PC-9 (cell line): ENCODE results near the gene SMIM22. TPM values are rescaled to one million over a fixed set of nuclear protein-coding genes. Genes with fewer than 3 reads are reported as not detected.

Experiments used
- BruUV-seq: library from RNA; stranded (reverse); fragments of 400-500 nt; replicated peaks from 2 replicates; lab custom pipeline; 2021; lab: Mats Ljungman, UMichigan
- CTCF ChIA-PET: fragments of 300-600 bp; sonication (Branson Sonifier 250); formaldehyde crosslinking; loops from one replicate; lab custom pipeline; 2022; ENCODE audit warnings: antibody characterized with exemption; lab: Charles Lee
- POLR2A ChIA-PET: fragments of 300-600 bp; sonication (Branson Sonifier 250); formaldehyde crosslinking; loops from one replicate; lab custom pipeline; 2022; ENCODE audit warnings: antibody characterized with exemption; ENCODE audit not compliant: unreplicated experiment; lab: Charles Lee
- DNase-seq, 2 experiments: peaks; one replicate each; pipeline versions ENCODE4 v3.0.0 to v3.0.0-alpha.2; 2015 to 2022; ENCODE audit warnings: mixed read lengths in 1 of 2
- H2AFZ ChIP-seq: fragments of 200-600 bp; sonication (generic); 2 replicates; pipeline ENCODE4 v1.8.1; 2017; ENCODE audit warnings: antibody characterized with exemption
- H3F3A ChIP-seq: fragments of 200-600 bp; sonication (generic); 2 replicates; pipeline ENCODE4 v1.8.1; 2017; ENCODE audit warnings: antibody characterized with exemption, mild to moderate bottlenecking, low read depth; ENCODE audit not compliant: insufficient read depth
- H3K27ac ChIP-seq: fragments of 200-600 bp; sonication (generic); 2 replicates; pipeline ENCODE4 v1.6.1; 2016; ENCODE audit warnings: mixed run types
- H3K27me3 ChIP-seq: fragments of 200-600 bp; sonication (generic); 2 replicates; pipeline ENCODE4 v1.6.1; 2016; ENCODE audit warnings: low read depth, mixed run types; ENCODE audit not compliant: insufficient read depth
- H3K36me3 ChIP-seq: fragments of 200-600 bp; sonication (generic); 2 replicates; pipeline ENCODE4 v1.6.1; 2016; ENCODE audit warnings: low read depth, mixed run types
- H3K4me1 ChIP-seq: fragments of 200-600 bp; sonication (generic); replicated peaks from 2 replicates; pipeline ENCODE4 v1.6.1; 2016; ENCODE audit warnings: mixed run types; ENCODE audit not compliant: insufficient read depth
- H3K4me2 ChIP-seq: fragments of 200-600 bp; sonication (generic); 2 replicates; pipeline ENCODE4 v1.6.1; 2017; ENCODE audit warnings: mixed run types
- H3K4me3 ChIP-seq: fragments of 200-600 bp; sonication (generic); 2 replicates; pipeline ENCODE4 v1.6.1; 2016; ENCODE audit warnings: mixed run types
- H3K79me2 ChIP-seq: fragments of 200-600 bp; sonication (generic); 2 replicates; pipeline ENCODE4 v1.6.1; 2017; ENCODE audit warnings: low read depth, mixed run types
- H3K9me2 ChIP-seq: fragments of 200-600 bp; sonication (generic); 2 replicates; pipeline ENCODE4 v1.8.1; 2017; ENCODE audit warnings: mild to moderate bottlenecking; ENCODE audit not compliant: insufficient read depth
- H3K9me3 ChIP-seq: fragments of 200-600 bp; sonication (generic); 2 replicates; pipeline ENCODE4 v1.8.1; 2016; ENCODE audit warnings: low read depth; ENCODE audit not compliant: insufficient read depth
- H4K20me1 ChIP-seq: fragments of 200-600 bp; sonication (generic); 2 replicates; pipeline ENCODE4 v1.8.1; 2017; ENCODE audit not compliant: insufficient read depth
- EZH2 ChIP-seq: fragments of 200-600 bp; sonication (generic); IDR thresholded peaks from 2 replicates; pipeline ENCODE4 v1.8.0; 2017; ENCODE audit warnings: antibody characterized with exemption, low read depth
- intact Hi-C: fragments of 100-400 bp; cut with micrococcal nuclease; formaldehyde crosslinking; loops from one replicate; pipeline ENCODE4 v1.10.0; 2022; ENCODE audit not compliant: unreplicated experiment
- total RNA-seq: library from RNA; stranded (reverse); gene quantifications from 2 replicates; pipeline ENCODE4 v1.2.3, GENCODE V29; 2021
- TF ChIP-seq, protein P1 (sequence below): fragments of 200-600 bp; sonication (generic); conservative IDR thresholded peaks from 2 replicates; pipeline ENCODE4 v1.6.1; 2017; ENCODE audit warnings: mixed run types, antibody characterized with exemption, mild to moderate bottlenecking, moderate library complexity

Gene SMIM22
- total RNA-seq, 1 experiment from 2014 or later: 134 TPM

DNA sequence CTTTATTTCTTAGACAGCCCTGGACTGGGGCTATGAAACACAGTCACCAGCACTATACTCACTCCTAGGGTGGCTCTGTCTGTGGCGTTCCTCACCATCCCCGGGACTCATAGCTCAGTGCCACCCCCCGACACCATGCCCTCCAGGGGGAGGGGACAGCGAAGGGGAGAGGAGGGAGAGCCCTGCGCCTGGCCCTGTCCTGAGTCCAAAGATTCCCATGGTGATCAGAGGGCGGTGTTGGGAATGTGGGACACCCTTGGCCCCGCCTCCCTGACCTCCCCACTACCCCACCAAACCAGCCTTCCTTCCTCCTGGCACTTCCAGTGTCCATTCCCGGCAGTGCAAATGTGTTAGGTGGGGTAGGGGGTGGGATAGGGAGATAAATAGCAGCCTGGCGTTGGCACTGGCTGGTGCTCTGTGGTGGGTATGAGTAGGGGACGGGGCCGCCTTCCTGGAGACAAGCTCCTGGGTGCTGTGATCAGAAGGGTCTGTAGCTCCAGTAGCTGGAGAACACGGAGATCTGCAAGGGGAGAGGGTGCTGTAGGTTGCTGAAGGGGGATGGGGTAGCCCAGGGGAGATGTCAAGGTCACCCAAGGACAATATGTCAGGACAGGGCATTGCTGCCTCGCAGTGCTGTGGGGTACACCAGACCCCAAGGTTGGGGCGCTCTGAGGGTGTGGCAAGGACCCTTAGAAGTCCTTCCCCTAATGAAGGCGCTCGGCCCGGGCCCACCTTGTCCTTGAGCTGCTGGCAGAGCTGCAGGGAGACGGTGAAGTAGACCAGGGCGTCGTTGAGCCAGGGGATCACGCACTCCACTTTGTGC, 2.0 kb downstream of the SMIM22 start:
- Histone ChIP-seq H2AFZ (no peak overlapping the region), H3K4me3 (no peak overlapping the region; the same call in 1 of the 2 replicates), H3K79me2 (peaks cover 25% of the 10 kb centered on the region), H3F3A (peaks cover 23% of the 10 kb centered on the region), H3K27ac (no peak overlapping the region), H3K9me2 (no peaks in the 10 kb centered on the region), H3K27me3 (no peaks in the 10 kb centered on the region), H3K4me2 (peak overlapping the region; percentile 96; the same call in 1 of the 2 replicates), H3K9me3 (no peaks in the 10 kb centered on the region), H3K36me3 (no peaks in the 10 kb centered on the region; the same call in 1 of the 2 replicates), H4K20me1 (no peaks in the 10 kb centered on the region), H3K4me1 (peaks cover 27% of the 10 kb centered on the region)
- DNase-seq: no peak
- TF ChIP-seq EZH2: no peak
- TF ChIP-seq, protein P1, sequence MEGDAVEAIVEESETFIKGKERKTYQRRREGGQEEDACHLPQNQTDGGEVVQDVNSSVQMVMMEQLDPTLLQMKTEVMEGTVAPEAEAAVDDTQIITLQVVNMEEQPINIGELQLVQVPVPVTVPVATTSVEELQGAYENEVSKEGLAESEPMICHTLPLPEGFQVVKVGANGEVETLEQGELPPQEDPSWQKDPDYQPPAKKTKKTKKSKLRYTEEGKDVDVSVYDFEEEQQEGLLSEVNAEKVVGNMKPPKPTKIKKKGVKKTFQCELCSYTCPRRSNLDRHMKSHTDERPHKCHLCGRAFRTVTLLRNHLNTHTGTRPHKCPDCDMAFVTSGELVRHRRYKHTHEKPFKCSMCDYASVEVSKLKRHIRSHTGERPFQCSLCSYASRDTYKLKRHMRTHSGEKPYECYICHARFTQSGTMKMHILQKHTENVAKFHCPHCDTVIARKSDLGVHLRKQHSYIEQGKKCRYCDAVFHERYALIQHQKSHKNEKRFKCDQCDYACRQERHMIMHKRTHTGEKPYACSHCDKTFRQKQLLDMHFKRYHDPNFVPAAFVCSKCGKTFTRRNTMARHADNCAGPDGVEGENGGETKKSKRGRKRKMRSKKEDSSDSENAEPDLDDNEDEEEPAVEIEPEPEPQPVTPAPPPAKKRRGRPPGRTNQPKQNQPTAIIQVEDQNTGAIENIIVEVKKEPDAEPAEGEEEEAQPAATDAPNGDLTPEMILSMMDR: no peak
- BruUV-seq: no TSS peak
- intact Hi-C loops: no loop called here
- POLR2A ChIA-PET: no interaction called here
- CTCF ChIA-PET: no interaction called here

GRCh38 chr16:4797805-4798252, 2.7 kb downstream of the SMIM22 start:
- intact Hi-C loops: no loop called here
- BruUV-seq: no TSS peak
- CTCF ChIA-PET: no interaction called here
- Histone ChIP-seq H3K4me1 (peaks cover 27% of the 10 kb centered on the region), H3K4me2 (no peak overlapping the region), H3K9me2 (no peaks in the 10 kb centered on the region), H3K27ac (no peak overlapping the region), H4K20me1 (no peaks in the 10 kb centered on the region), H3F3A (peaks cover 23% of the 10 kb centered on the region), H3K27me3 (no peaks in the 10 kb centered on the region), H3K9me3 (no peaks in the 10 kb centered on the region), H2AFZ (no peak overlapping the region), H3K4me3 (no peak overlapping the region), H3K36me3 (no peaks in the 10 kb centered on the region; the same call in 1 of the 2 replicates), H3K79me2 (peaks cover 25% of the 10 kb centered on the region)
- POLR2A ChIA-PET: no interaction called here
- TF ChIP-seq EZH2: no peak
- TF ChIP-seq, protein P1: no peak
- DNase-seq: no peak

GRCh38 chr16:4798456-4798855, 3.3 kb downstream of the SMIM22 start:
- no peak overlapping the region for H3K4me2 ChIP-seq
- BruUV-seq: no TSS peak
- H3K27me3 ChIP-seq: no peaks in the 10 kb centered on the region
- intact Hi-C loops: no loop called here
- H3K36me3 ChIP-seq: no peaks in the 10 kb centered on the region; the same call in 1 of the 2 replicates
- DNase-seq: no peak
- TF ChIP-seq, protein P1: no peak
- TF ChIP-seq EZH2: no peak
- H3K9me2 ChIP-seq: no peaks in the 10 kb centered on the region
- no peaks in the 10 kb centered on the region for H3K9me3 ChIP-seq
- H4K20me1 ChIP-seq: no peaks in the 10 kb centered on the region
- H3K79me2 ChIP-seq: peaks cover 25% of the 10 kb centered on the region
- CTCF ChIA-PET: no interaction called here
- H3K4me1 ChIP-seq: peaks cover 31% of the 10 kb centered on the region
- no peak overlapping the region for H3K4me3 ChIP-seq
- POLR2A ChIA-PET: interaction anchor here (0.6 kb wide), 2 partner anchors 10 to 64 kb away, joined by 3 to 4 read pairs; partner anchors contain the start of gene DNAAF8
- H3K27ac ChIP-seq: no peak overlapping the region
- H3F3A ChIP-seq: peaks cover 25% of the 10 kb centered on the region
- H2AFZ ChIP-seq: no peak overlapping the region
